ENCODE results near the gene TECPR2. TPM values are rescaled to one million over a fixed set of nuclear protein-coding genes. Genes with fewer than 3 reads are reported as not detected.

Gene TECPR2
- total RNA-seq, 1 experiment from 2014 or later = 12.2 TPM

DNA sequence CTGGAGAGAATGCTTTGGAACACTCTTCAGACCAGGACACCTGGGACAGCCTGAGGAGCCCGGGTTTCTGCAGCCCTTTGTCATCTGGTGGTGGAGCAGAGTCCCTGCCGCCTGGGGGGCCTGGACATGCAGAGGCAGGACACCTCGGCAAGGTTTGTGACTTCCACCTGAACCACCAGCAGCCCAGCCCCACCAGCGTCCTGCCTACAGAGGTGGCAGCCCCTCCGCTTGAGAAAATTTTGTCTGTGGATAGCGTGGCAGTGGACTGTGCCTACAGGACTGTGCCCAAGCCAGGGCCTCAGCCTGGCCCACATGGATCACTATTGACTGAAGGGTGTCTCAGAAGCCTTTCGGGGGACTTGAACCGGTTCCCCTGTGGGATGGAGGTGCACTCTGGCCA, 21.2 kb upstream of the TECPR2 start:
- no peak for DNase-seq (ENCODE audit: low read depth, low spot score)
- Histone ChIP-seq H3K27me3 (ENCODE audit: insufficient read depth, low read length) (no peaks in the 10 kb centered on the region), H3K4me3 (replicated peaks in 1 of 2; ENCODE audit: low read depth in 1 of 2, low read length in 2 of 2) (no peak overlapping the region), H3K27ac (ENCODE audit: low read depth, low read length) (no peak overlapping the region), H3K9me3 (ENCODE audit: control insufficient read depth in 1 of 2, insufficient read depth in 1 of 2, low read depth in 1 of 2, low read length in 2 of 2) (no peaks in the 10 kb centered on the region), H3K36me3 (ENCODE audit: control insufficient read depth in 1 of 2, insufficient read depth in 2 of 2, low read length in 2 of 2) (peaks cover 0 to 10% of the 10 kb centered on the region in 2 experiments; a peak in 3 of 4 replicates), H3K4me2 (ENCODE audit: low read length) (no peak overlapping the region), H3K9me2 (ENCODE audit: insufficient read depth) (no peaks in the 10 kb centered on the region), H3K4me1 (ENCODE audit: control insufficient read depth in 1 of 2, insufficient read depth in 2 of 2, low read length in 2 of 2) (no peaks in the 10 kb centered on the region), H3K9ac (ENCODE audit: low read length) (no peak overlapping the region), H2AFZ (ENCODE audit: low read depth, low read length, poor library complexity, severe bottlenecking) (no peak overlapping the region), H3K79me2 (ENCODE audit: insufficient read depth, low read length) (no peaks in the 10 kb centered on the region), H4K20me1 (ENCODE audit: insufficient read depth) (no peaks in the 10 kb centered on the region)
- no peak for TF ChIP-seq MAX (IDR thresholded peaks at IDR 0.05)
- no peak for TF ChIP-seq EZH2 (IDR thresholded peaks at IDR 0.05)
- TF ChIP-seq CBX3 (IDR thresholded peaks at IDR 0.05; ENCODE audit: low read depth) = no peak
- TF ChIP-seq POLR2AphosphoS5 (IDR thresholded peaks at IDR 0.05; ENCODE audit: low read depth, low read length) = no peak
- no peak for TF ChIP-seq YY1 (IDR thresholded peaks at IDR 0.05; ENCODE audit: extremely low read depth, insufficient replicate concordance, low read depth, low read length)
- POLR2A ChIA-PET = no interaction called here
- ATAC-seq = no peak
- RAD21 ChIA-PET (ENCODE audit: low non-redundant PET in 1 of 2, low total read pairs in 2 of 2, uncharacterized antibody in 2 of 2, unreplicated experiment in 2 of 2) = no interaction called here
- CTCF ChIA-PET = no interaction called here
- TSS peak; percentile 30 for BruUV-seq (replicated peaks)
- intact Hi-C loops (cut with micrococcal nuclease) = no loop called here

- ChIA-PET CTCF (no interaction called here), POLR2A (no interaction called here)
Observed at GRCh38 chr14:102342238-102342637, 20.5 kb upstream of the TECPR2 start.

More at GRCh38 chr14:102342238-102342637, 20.5 kb upstream of the TECPR2 start:
- Histone ChIP-seq H3K9me3 (ENCODE audit: control insufficient read depth in 1 of 2, insufficient read depth in 1 of 2, low read depth in 1 of 2, low read length in 2 of 2) (no peaks in the 10 kb centered on the region), H3K79me2 (ENCODE audit: insufficient read depth, low read length) (no peaks in the 10 kb centered on the region), H3K27ac (ENCODE audit: low read depth, low read length) (no peak overlapping the region), H3K4me1 (ENCODE audit: control insufficient read depth in 1 of 2, insufficient read depth in 2 of 2, low read length in 2 of 2) (no peaks in the 10 kb centered on the region), H3K4me2 (ENCODE audit: low read length) (no peak overlapping the region), H4K20me1 (ENCODE audit: insufficient read depth) (no peaks in the 10 kb centered on the region), H3K36me3 (ENCODE audit: control insufficient read depth in 1 of 2, insufficient read depth in 2 of 2, low read length in 2 of 2) (peaks cover 0 to 7% of the 10 kb centered on the region in 2 experiments; a peak in 3 of 4 replicates), H3K4me3 (replicated peaks in 1 of 2; ENCODE audit: low read depth in 1 of 2, low read length in 2 of 2) (no peak overlapping the region), H2AFZ (ENCODE audit: low read depth, low read length, poor library complexity, severe bottlenecking) (no peak overlapping the region), H3K9ac (ENCODE audit: low read length) (no peak overlapping the region), H3K27me3 (ENCODE audit: insufficient read depth, low read length) (no peaks in the 10 kb centered on the region), H3K9me2 (ENCODE audit: insufficient read depth) (no peaks in the 10 kb centered on the region)
- BruUV-seq (replicated peaks) = no TSS peak
- TF ChIP-seq SRF (IDR thresholded peaks at IDR 0.05; ENCODE audit: low read depth) (no peak), EZH2phosphoT487 (IDR thresholded peaks at IDR 0.05; ENCODE audit: borderline replicate concordance) (no peak), YY1 (IDR thresholded peaks at IDR 0.05; ENCODE audit: extremely low read depth, insufficient replicate concordance, low read depth, low read length) (no peak)
- TF ChIP-seq, protein P1, sequence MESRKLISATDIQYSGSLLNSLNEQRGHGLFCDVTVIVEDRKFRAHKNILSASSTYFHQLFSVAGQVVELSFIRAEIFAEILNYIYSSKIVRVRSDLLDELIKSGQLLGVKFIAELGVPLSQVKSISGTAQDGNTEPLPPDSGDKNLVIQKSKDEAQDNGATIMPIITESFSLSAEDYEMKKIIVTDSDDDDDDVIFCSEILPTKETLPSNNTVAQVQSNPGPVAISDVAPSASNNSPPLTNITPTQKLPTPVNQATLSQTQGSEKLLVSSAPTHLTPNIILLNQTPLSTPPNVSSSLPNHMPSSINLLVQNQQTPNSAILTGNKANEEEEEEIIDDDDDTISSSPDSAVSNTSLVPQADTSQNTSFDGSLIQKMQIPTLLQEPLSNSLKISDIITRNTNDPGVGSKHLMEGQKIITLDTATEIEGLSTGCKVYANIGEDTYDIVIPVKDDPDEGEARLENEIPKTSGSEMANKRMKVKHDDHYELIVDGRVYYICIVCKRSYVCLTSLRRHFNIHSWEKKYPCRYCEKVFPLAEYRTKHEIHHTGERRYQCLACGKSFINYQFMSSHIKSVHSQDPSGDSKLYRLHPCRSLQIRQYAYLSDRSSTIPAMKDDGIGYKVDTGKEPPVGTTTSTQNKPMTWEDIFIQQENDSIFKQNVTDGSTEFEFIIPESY (IDR thresholded peaks at IDR 0.05; ENCODE audit: extremely low read depth, insufficient replicate concordance, low read length) = no peak
- no peak for ATAC-seq
- intact Hi-C loops (cut with micrococcal nuclease) = no loop called here
- no peak for DNase-seq (ENCODE audit: low read depth, low spot score)
- RAD21 ChIA-PET (ENCODE audit: low non-redundant PET in 1 of 2, low total read pairs in 2 of 2, uncharacterized antibody in 2 of 2, unreplicated experiment in 2 of 2) = no interaction called here
